Posterior vena cava (tissue), 2 donors: Measurements from ENCODE around the gene CDKAL1. TPM values are rescaled to one million over a fixed set of nuclear protein-coding genes. Genes with fewer than 3 reads are reported as not detected.
"Not testable (repeated sequence)": the region's sequence is repeated elsewhere in the genome, so short reads cannot be mapped to it uniquely, and the experiment has no call there.

ENCODE experiments used
- DNase-seq: peaks from one replicate; pipeline ENCODE4 v3.0.0-alpha.2; 2020; ENCODE audit warnings: low spot score
- intact Hi-C, 2 donors: fragments of 100-400 bp; cut with DNase I; formaldehyde crosslinking; loops; one replicate each; pipeline versions ENCODE4 v1.14.1 to v1.14.2; 2022 to 2023
- total RNA-seq, 2 donors: library from RNA; stranded (reverse); fragmentation: NEBNext Ultra II Directional; extraction: Animal tissue kit (Norgen Biotek cat#: 25700); gene quantifications; one replicate each; pipeline ENCODE4 v1.2.1, GENCODE V29; 2021
- donor health status: DM: yes; HTN: yes; CAD: no.
- donor health status: DM: yes; HTN: yes; CAD: no.

The CDKAL1 gene
- total RNA-seq, 2 donors from 2014 or later, result 13.1 TPM

DNA sequence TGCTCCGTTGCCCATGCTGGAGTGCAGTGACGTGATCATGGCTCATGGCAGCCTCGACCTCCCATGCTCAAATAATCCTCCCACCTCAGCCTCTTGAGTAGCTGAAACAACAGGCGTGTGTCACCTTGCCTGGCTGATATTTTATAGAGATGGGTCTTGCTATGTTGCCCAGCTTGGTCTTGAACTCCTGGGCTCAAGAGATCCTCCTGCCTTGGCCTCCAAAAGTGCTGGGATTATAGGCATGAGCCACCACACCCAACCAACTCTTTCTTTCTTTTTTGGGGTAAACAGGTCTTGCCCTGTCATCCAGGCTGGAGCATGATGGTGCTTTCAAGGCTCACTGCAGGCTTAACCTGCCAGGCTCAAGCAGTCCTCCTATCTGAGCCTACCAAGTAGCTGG is 266.4 kb downstream of the CDKAL1 start:
- no peak for DNase-seq
- intact Hi-C loops, result no loop called here

DNA sequence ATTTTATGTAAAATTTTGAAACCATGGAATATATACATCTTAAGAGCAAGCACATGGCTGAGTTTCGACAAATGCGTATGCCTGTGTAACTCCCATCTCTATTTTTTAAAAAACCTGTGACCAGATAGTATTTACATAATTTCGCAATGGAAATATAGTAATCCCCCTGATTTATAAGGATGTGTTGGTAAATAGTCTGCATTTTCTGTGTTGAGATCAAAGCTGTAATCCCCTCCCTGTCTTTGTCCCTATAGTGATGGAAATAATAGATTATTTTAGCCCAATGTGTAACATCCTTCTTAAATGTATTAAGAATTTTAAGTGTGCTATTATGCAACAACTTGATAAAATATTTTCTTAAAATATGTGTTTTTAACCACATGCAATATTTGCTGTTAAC is 267.3 kb downstream of the CDKAL1 start:
- DNase-seq, result no peak
- intact Hi-C loops, result no loop called here

DNA sequence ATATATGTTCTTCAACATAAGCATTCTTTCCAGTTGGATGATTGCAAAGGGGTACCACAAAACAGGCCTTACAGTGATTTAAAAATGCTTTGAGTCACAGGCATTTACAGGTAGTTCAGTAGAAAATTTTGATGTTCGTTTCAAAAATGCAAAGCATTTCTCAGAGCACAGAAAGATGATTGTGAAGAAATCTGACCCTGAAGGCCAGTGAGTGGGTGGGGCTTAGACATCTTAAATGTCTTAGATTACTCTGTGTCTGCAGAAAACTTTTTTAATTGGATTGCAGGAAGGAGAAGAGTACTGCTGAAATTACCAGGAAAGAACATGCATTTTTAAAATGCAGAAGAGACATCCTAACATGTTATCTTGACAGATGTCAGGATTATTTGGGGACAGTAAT is 268.3 kb downstream of the CDKAL1 start:
- intact Hi-C loops, result no loop called here
- no peak for DNase-seq

DNA sequence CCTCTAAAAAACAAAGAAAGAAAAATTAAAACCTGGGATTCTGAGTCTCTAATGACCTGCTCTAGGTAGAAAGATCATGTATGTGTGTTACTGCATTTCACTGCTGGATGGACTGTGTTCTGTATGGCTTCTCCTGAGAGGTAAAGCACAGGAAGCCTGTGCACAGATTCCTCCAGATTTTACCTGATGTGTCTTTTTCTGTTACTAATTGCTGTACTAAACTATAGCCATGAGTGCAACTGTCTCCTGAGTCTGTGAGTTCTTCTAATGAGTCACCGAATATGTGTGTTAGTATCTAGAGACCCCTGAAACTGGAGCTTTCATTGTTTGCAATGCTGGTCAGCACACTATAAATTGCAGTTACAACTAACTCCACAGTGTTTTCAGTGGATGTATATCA is 270.8 kb downstream of the CDKAL1 start:
- intact Hi-C loops, result no loop called here
- DNase-seq, result no peak

DNA sequence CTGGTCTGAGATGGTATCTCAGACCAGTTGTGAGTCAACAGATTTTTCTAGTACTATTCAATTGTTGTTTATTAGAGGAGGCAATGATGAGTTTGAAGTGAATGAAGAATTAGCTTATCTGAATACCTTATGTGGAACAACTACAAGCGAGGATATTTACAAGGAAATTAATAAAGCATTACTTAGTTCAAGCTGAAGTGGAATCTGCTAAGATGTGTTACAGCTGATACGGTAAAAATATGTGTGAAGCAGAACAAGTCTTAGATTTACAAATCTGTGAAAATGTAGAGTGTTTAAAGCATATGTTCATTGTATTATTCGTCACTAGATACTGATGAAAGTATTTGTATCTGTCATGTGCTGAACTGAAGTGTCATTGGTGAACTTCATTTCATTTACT is 272.4 kb downstream of the CDKAL1 start:
- intact Hi-C loops, result no loop called here
- DNase-seq, result no peak

DNA sequence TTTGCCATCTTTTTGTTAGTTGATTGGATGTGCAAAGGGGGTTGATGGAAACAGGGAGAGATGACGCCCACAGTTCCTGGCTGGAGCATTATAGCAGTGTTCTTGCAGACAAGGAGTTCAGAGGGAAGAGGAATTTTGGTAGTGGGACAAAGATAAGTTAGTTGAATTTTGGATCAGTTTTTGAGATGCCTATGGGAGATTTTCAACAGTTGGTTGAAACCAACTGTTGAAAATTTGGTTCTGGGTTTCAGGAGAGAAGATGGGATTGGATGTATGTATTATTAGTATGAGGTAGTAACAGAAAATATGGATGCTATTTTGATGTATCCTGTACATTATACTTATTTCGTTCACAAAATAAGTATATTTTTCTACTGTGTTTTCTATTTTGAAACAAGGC is 274.2 kb downstream of the CDKAL1 start:
- DNase-seq, result no peak
- intact Hi-C loops, result no loop called here

DNA sequence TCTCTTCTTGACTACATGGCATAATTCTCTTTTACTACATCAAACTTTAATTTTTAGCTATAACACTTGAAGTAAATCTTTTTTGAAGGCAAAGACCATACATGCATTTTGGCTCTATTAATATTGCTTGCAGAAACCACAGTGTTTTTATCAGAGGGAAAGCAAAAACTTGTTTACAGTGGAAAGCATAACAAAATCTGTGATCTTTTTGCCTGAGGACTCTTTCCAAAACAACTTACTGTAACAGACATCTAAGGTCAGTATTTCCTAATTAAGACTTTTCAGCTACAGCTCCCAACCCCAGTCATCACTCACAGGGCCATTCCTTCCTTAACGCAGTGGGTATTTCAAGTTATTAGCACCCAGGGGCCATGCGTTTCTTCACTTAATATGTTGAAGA is 274.7 kb downstream of the CDKAL1 start:
- intact Hi-C loops, result no loop called here
- DNase-seq, result no peak

DNA sequence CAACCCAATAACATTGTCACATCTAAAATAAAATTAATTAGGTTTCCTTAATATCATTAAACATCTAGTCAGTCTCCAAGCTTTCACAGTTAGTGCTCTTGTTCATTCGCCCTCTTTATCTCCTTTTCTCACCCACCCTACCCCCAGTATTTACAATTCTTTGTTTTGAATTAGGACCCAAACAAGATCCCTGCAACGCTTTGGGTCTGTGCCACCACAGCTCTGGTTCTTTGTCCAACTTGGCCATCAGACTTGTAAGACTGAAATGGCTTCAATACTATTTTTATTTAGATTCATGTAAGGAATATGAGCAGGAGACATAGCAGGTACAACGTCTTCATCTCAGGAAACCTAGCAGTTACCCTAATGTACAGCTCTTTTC is 276.5 kb downstream of the CDKAL1 start:
- DNase-seq, result no peak
- intact Hi-C loops, result no loop called here

DNA sequence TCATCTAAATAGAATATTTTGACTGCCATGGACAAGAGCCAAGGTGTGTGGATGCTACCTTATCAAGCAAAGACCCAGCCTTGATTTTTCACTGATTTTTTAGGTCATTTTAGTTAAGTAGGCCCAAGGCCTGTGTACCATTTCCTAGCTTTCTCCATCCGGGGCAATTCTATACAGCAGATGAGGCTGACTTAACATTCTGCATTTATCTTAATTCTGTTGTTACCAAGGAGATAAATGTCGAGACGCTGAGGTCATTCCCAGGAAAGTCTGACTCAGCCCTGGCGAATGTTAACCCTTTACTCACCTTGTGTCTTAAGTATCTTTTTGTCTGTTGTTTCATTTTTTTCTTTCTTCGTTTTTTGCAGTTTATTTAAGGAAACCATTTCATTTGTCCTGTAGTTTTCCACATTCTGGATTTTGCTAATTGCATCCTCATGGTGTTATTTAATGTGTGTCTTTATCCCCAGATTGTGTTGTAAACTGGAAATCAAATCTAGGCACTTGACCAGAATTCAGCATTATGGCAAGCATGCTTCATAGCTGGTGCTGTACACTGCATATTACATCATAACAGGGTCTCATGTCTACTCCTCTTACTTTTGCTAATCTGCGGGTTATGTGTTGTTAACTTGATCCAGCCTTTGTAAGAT is 277.0 kb downstream of the CDKAL1 start:
- DNase-seq, result no peak
- intact Hi-C loops, result no loop called here

DNA sequence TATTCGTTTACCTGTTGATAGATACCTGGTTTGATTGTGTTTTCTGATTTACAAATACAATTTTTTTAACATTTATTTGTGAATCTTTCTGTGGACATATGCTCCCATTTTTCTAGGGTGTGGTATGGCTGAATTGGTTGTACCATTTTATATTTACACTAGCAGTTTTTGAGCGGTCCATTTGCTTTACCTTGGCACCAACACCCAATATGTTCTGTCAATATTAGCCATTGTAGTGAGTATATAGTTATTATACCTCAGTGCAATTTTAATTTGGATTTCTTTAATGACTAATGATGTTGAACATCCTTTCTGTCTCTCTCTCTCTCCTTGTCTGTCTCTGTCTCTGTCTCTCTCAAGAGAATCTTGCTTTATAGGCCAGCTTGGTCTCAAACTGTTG is 278.5 kb downstream of the CDKAL1 start:
- intact Hi-C loops, result no loop called here
- DNase-seq, result no peak

DNA sequence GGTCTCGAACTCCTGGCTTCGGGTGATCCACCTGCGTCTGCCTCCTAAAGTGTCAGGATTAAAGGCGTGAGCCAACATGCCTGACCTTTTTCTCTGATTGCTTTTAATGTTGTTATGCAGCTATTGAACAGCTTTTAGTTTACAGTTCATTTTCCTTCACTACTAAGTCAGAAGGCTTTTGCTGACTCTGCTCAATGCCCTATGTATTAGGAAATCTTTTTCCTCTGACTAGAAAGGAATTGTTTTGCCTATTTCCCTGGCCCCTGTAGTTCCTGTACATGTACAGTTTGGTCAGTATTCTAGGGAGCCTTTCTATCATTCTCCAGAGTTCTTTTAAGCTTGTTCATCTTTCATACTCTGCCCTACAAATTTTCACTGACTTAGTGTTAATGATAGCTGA is 280.2 kb downstream of the CDKAL1 start:
- DNase-seq, result no peak
- intact Hi-C loops, result no loop called here

DNA sequence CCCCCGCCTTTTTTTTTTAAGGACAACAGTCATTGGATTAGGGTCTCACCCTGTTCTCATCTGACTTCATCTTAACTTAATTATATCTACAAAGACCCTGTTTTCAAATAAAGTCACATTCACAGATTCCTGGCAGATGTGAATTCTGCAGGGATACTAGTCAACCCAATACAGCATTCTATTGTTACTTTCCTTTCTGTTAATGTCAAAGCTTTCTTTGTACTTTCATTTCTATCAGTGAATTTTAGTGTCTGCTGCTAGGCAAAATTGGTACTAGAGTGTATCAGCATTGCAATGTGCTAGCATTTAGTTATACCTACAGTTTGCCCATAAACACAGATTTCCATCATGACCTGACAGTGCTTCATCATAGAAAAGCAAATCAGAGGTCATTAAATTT is 281.9 kb downstream of the CDKAL1 start:
- intact Hi-C loops, result no loop called here
- no peak for DNase-seq

DNA sequence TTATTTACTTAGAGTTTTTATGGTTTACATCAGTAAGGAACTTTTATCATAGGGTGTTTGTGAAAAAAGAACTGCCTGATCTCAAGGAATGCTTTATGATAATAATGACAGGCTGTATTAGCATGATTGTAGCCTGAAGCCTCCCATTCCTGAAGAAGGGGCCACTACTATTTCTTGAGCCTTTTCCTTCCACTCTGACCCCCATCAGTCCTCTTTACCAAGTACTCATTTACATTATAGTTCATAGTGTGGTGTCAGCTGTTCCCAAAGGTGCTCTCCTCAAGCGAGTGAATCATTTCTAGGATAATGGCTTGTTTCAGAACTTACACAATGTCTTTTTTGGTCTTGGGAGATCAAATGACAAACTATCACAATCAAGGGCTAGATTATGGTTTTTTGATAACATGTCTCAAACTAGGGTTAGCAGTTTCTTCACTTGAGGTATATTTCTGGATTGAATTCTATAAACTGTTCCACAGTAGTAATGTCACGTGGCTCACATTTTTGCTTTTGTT is 283.6 kb downstream of the CDKAL1 start:
- intact Hi-C loops, result no loop called here
- DNase-seq, result no peak

DNA sequence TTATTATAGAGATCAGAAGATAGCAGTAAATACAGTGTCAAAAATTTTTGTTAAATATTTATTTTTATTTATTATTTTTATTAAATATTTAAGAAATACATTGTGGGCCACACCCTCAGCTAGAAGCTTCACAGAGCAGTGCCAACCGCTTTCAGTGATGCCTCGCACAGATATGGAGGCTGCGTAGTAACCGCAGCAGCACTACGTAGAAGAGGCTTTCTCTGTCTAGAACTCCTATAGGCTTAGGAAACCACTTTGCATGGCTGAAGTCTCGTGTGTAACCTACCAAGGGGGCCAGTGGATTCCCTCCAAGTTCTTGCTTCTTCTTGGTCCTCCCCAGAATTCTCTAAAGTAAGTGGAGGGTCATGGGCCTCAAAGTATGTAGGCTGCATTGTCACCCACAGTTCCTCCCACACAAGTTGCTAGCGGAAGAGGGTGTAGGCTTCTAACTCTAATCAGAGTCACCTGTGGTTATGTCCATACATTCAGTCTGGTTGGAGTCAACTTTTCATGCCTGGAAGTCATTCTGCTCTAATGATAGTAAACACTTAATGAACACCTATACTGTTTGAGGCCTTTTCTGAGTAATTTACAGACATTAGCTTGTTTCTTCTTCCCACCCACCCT is 285.6 kb downstream of the CDKAL1 start:
- intact Hi-C loops, result no loop called here

DNA sequence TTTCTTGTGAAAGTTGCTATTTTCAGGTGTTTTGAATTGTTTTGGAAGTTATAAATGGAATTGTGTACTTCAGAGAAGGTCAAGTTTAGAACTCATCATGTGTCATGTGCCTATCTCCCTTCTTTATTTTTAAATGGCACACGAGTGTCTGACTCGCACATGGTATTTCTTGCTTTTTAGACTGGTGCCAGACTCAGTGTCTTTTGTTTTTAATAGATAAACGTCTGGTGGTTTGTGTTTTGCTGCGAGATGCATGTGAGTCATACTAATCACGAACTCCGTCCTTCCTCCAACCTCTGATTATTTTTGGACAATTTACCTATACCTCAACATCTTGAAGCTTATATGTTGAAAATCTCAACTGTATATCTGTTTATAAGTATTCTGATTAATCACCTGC is 292.1 kb downstream of the CDKAL1 start:
- intact Hi-C loops, result no loop called here
- DNase-seq, result no peak

More for the DNA sequence above, 285.6 kb downstream of the CDKAL1 start:
- no peak for DNase-seq

DNA sequence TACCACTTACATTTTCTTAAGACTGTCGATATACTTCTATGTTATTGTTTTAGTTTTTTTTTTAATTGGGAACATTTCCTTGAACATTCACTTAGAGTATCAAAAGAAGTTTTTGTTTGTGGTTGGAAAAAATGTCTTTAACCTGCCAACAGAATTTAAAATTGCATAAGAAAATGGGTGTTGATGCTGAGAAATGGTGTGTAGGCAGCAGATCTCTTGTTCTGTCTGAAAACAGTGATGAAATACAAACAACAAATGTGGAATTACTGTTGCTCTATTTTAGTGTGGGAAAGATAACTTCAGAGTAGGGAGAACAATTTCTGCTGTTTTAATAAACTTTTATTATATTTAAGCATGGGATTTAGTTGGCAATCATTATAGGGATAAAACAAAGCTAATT is 293.5 kb downstream of the CDKAL1 start:
- no peak for DNase-seq
- intact Hi-C loops, result no loop called here

DNA sequence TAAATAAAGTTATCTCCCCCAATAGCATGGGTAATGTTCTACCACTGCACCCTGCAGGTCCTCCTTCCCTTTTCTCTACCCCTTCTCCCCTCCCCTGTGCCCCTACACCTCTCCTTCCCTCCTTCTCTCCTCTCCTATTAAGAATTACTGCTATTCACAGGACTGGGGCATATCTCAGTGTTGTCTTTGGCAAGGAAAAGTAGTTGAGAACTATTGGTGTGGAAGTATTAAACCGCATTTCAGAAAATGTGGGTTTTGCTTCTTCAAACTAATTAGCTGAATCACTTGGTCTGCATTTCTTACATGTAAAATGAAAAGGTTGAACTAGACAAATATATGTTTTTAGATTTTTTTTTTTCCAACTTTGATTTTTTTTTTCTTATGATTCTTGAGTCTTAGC is 296.3 kb downstream of the CDKAL1 start:
- DNase-seq, result no peak
- intact Hi-C loops, result no loop called here

DNA sequence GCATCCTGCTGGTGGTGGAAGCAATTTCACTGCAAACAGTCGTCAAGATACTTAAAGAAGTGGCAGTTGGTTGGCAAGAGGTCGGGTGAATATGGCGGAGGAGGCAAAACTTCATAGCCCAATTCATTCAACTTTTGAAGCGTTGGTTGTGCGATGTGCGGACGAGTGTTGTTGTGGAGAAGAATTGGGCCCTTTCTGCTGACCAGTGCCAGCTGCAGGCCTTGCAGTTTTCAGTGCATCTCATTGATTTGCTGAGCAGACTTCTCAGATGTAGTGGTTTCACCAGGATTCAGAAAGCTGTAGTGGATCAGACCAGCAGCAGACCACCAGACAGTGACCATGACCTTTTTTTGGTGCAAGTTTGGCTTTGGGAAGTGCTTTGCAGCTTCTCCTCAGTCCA is 297.0 kb downstream of the CDKAL1 start:
- DNase-seq, intact Hi-C loops: not testable (repeated sequence)

DNA sequence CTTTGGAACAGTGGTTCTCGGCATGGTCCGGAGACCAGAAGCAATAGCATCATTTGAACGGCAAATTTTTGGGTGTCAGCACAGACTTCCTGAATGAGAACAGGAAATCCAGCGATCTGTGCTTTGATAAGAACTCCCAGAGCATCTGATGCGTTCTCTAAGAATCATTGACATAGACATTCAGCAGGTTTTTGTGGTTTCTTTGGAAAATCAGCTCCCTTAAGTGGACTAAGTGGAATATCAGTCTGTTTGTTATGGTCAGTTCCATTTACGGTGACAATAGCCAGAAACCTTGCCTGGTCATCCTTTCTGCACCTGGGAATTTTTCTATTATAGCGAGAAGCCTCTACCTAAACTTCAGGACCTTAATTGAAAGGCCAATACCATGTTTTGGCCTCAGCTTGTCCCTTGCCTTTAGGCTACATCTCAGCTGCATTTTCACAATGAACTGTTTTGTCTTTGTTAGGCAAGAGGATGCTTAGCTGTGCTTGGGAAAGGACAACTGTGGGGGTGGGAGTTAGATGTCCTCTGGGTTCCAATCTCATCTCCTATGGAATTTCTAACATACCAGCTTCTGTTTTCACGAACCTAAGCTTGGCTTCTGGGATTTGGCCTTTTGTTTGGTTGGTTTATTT is 299.7 kb downstream of the CDKAL1 start:
- intact Hi-C loops, result no loop called here
- no peak for DNase-seq

DNA sequence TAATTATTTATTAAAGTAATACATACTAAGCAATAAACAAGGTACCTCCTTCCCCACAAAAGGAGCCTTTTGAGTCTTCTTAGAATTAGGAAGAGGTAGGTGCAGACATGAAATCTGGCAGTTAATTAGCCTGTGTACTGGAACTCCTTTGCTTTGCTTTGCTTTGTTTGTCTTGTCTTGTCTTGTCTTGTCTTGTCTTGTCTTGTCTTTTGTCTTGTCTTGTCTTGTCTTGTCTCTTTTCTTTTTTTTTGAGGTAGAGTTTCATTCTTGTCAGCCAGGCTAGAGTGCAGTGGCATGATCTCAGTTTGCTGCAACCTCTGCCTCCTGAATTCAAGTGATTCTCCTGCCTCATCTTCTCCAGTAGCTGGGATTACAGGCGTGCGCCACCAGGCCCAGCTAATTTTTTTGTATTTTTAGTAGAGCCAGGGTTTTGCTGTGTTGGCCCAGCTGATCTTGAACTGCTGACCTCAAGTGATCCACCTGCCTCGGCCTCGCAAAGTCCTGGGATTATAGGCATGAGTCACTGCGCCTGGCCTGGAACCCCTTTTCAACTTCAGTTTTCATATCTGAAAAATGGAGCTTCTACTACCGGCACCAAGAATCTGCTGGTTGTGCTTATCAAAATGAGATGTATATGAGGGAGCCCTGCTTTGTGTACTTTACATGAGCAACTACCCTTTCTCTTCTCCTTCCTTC is 301.2 kb downstream of the CDKAL1 start:
- intact Hi-C loops, result no loop called here
- DNase-seq, result no peak
